OCI-LY3 (cell line): ENCODE data around the gene USP21.
"Not testable (repeated sequence)": the region's sequence is repeated elsewhere in the genome, so short reads cannot be mapped to it uniquely, and the experiment has no call there.

ENCODE experiments used
- H2AFZ ChIP-seq: fragments of 200-600, 300-600 bp; shearing (Covaris generic); 2 replicates; pipeline ENCODE4 v1.6.0; 2014; ENCODE audit warnings: antibody characterized with exemption, low read depth, low read length
- H3K27ac ChIP-seq: fragments of 200-600, 300-600 bp; sonication (generic); 2 replicates; pipeline ENCODE4 v1.5.1; 2014; ENCODE audit warnings: mild to moderate bottlenecking, low read length, moderate library complexity, mixed read lengths
- H3K27me3 ChIP-seq: fragments of 200-600, 300-600 bp; sonication (generic); 2 replicates; pipeline ENCODE4 v1.6.1; 2014; ENCODE audit warnings: low read depth, low read length, mixed read lengths
- H3K36me3 ChIP-seq: fragments of 200-600, 300-600 bp; sonication (generic); replicated peaks from 2 replicates; pipeline ENCODE3; 2014; ENCODE audit warnings: low read depth, low read length, mixed read lengths
- H3K4me1 ChIP-seq: fragments of 300-600, 200-600 bp; sonication (generic); 2 replicates; pipeline ENCODE4 v1.6.1; 2014; ENCODE audit warnings: low read length, mixed read lengths
- H3K4me2 ChIP-seq: fragments of 200-600, 300-600 bp; sonication (generic); 2 replicates; pipeline ENCODE4 v1.6.1; 2014; ENCODE audit warnings: low read length, mixed read lengths
- H3K4me3 ChIP-seq: fragments of 300-600, 200-600 bp; sonication (generic); 2 replicates; pipeline ENCODE4 v1.5.1; 2014; ENCODE audit warnings: antibody characterized with exemption, mild to moderate bottlenecking, low read length, moderate library complexity
- H3K79me2 ChIP-seq: fragments of 300-600, 200-600 bp; shearing (Covaris generic); 2 replicates; pipeline ENCODE4 v1.6.1; 2014; ENCODE audit warnings: mild to moderate bottlenecking, low read length, mixed read lengths
- H3K9ac ChIP-seq: fragments of 300-600, 200-600 bp; shearing (Covaris generic); 2 replicates; pipeline ENCODE4 v1.6.0; 2014; ENCODE audit warnings: mild to moderate bottlenecking, low read length, moderate library complexity
- H3K9me3 ChIP-seq: fragments of 200-600, 300-600 bp; shearing (Covaris generic); 2 replicates; pipeline ENCODE4 v1.6.1; 2014; ENCODE audit warnings: low read length, mixed read lengths; ENCODE audit not compliant: insufficient read depth
- H4K20me1 ChIP-seq: fragments of 200-600, 300-600 bp; sonication (generic); 2 replicates; pipeline ENCODE4 v1.6.1; 2016; ENCODE audit warnings: low read length, mixed read lengths; ENCODE audit not compliant: insufficient read depth
- EZH2phosphoT487 ChIP-seq: fragments of 200-600 bp; shearing (Covaris generic); IDR thresholded peaks from 2 replicates; pipeline ENCODE4 v1.6.1; 2018; ENCODE audit warnings: antibody characterized with exemption, mixed run types, low read depth
- TF ChIP-seq, protein P1 (sequence below): fragments of 200-600, 300-600 bp; sonication (generic); IDR thresholded peaks from 2 replicates; pipeline ENCODE4 v1.5.1; 2014; ENCODE audit warnings: antibody characterized with exemption, low read length, low read depth

The USP21 gene

DNA sequence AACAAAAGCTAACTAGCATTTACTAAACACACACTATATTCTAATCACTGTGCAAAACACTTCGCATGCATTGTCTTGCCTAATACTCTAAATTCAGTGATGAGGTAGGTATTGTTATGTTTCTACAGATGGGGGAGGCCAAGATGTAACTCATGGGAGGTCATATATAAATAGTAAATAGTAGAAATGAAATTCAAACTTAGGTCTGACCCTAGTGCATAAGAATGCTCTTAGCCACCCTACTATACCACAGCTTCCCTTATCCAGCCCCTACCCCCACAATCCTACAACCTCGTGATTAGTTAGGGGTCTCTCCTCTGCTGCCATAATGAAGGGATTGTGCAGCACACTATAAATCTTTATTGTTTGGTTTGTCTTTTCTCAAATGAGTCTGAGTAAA, 44.7 kb upstream of the USP21 start:
- no peak overlapping the region for H2AFZ ChIP-seq
- TF ChIP-seq, protein P1, sequence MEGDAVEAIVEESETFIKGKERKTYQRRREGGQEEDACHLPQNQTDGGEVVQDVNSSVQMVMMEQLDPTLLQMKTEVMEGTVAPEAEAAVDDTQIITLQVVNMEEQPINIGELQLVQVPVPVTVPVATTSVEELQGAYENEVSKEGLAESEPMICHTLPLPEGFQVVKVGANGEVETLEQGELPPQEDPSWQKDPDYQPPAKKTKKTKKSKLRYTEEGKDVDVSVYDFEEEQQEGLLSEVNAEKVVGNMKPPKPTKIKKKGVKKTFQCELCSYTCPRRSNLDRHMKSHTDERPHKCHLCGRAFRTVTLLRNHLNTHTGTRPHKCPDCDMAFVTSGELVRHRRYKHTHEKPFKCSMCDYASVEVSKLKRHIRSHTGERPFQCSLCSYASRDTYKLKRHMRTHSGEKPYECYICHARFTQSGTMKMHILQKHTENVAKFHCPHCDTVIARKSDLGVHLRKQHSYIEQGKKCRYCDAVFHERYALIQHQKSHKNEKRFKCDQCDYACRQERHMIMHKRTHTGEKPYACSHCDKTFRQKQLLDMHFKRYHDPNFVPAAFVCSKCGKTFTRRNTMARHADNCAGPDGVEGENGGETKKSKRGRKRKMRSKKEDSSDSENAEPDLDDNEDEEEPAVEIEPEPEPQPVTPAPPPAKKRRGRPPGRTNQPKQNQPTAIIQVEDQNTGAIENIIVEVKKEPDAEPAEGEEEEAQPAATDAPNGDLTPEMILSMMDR = no peak
- no peak for TF ChIP-seq EZH2phosphoT487
- H3K27me3 ChIP-seq = no peaks in the 10 kb centered on the region
- H3K4me1 ChIP-seq = peaks cover 31% of the 10 kb centered on the region
- H3K9me3 ChIP-seq = no peaks in the 10 kb centered on the region
- H3K4me3 ChIP-seq = no peak overlapping the region
- H3K4me2 ChIP-seq = no peak overlapping the region
- H3K9ac ChIP-seq = no peak overlapping the region
- H3K79me2 ChIP-seq = peaks cover 98% of the 10 kb centered on the region
- H4K20me1 ChIP-seq = peaks cover 42% of the 10 kb centered on the region
- H3K36me3 ChIP-seq = peaks cover 13% of the 10 kb centered on the region
- no peak overlapping the region for H3K27ac ChIP-seq

DNA sequence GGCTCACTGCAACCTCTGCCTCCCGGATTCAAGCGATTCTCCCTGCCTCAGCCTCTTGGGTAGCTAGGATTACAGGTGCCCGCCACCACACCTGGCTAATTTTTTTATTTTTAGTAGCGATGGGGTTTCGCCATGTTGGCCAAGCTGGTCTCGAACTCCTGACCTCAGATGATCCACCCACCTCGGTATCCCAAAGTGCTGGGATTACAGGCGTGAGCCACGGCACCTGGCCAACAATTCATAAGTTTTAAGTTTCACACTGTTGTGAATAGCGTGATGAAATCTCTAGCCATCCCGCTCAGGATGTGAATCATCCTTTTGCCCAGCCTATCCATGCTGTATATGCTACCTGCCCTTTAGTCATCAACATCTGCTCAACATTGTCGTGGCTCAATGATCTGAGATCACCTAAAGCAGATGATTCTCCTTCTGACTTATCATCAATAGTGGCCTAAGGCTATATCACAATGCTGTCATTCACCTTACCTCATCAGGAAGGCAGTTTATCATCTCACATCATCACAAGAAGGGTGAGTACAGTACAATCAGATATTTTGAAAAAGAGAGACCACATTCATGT, 44.1 kb upstream of the USP21 start:
- no peak for TF ChIP-seq EZH2phosphoT487
- TF ChIP-seq, protein P1 = no peak
- no peak overlapping the region for H3K9ac ChIP-seq
- no peak overlapping the region for H3K27ac ChIP-seq

DNA sequence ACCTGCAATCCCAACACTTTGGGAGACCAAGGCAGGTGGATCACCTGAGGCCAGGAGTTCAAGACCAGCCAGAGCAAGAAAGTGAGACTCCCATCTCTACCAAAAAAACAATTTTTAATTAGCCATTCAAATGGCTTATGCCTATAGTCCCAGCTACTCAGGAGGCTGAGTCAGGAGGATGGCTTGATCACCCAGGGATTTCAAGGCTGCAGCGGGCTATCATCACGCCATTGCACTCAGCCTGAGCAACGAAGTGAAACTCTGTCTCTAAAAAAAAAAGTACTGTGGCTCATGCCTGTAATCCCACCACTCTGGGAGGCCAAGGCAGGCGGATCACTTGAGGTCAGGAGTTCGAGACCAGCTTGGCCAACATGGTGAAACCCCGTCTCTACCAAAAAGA, 43.3 kb upstream of the USP21 start:
- Histone ChIP-seq H3K4me1 (peaks cover 36% of the 10 kb centered on the region), H3K36me3 (peaks cover 24% of the 10 kb centered on the region), H4K20me1 (peaks cover 42% of the 10 kb centered on the region), H3K79me2 (peaks cover 85% of the 10 kb centered on the region)
- H2AFZ ChIP-seq, H3K27me3 ChIP-seq, H3K4me3 ChIP-seq, H3K27ac ChIP-seq, H3K9ac ChIP-seq, H3K4me2 ChIP-seq, H3K9me3 ChIP-seq: not testable (repeated sequence)

More for the DNA sequence above, 44.1 kb upstream of the USP21 start:
- H3K4me3 ChIP-seq = no peak overlapping the region
- H3K79me2 ChIP-seq = peaks cover 92% of the 10 kb centered on the region
- peaks cover 42% of the 10 kb centered on the region for H4K20me1 ChIP-seq
- peaks cover 17% of the 10 kb centered on the region for H3K36me3 ChIP-seq
- no peak overlapping the region for H3K4me2 ChIP-seq
- no peak overlapping the region for H2AFZ ChIP-seq
- no peaks in the 10 kb centered on the region for H3K9me3 ChIP-seq
- H3K4me1 ChIP-seq = peaks cover 36% of the 10 kb centered on the region
- H3K27me3 ChIP-seq = no peaks in the 10 kb centered on the region

DNA sequence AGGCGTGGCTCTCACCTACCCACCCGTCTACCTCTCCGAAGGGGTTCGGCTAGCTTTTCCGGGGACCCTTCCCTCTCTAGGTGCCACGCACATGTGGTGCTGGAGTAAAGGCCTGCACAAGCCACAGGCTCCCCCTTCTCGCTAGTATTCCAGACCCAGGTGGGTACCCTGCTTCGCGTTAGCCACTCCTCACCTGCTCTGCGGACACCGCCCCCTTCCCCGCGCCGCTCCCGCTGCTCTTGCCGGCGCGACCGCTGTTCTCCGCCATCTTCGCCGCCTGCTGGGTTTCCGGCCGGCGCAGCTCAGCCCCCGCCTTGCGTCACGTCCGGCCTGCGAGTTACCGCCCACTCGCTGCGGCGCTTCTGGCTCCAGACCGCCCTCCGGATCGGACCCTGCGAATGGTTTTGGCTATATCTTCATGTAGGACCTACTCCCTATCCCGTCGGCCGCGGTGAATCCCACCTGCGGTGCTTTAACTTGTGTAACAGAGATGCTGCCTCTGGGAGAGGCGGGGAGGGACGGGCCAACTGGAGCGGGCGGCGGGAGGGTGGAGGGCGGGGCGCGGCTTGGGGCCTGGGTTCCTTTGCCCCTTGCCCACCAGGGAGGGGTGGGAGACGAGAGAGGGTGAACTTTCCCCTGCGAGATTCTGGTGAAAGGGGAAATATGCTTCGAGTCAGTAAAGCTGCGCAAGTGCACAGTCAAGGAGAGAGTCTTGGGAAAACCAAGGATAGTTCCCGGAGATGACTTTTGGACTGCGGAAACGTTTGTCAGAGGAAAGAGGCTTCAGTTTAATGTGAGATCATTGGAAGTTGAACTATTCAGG, 41.3 kb upstream of the USP21 start, which contains the start of the genes NIT1 and PFDN2:
NIT1 (plus strand) TSS at position 347 of the 823 bp plus-strand sequence; CDS start at position 419, 72 bp downstream.
PFDN2 (minus strand) TSS at position 279 of the 823 bp plus-strand sequence; CDS start at position 268, 11 bp downstream.
- Histone ChIP-seq H4K20me1 (peaks cover 24% of the 10 kb centered on the region), H3K36me3 (peaks cover 43% of the 10 kb centered on the region), H3K4me2 (peak within 1 kb of the TSS; percentile 86), H3K9ac (peak within 1 kb of the TSS; percentile 86), H3K9me3 (no peaks in the 10 kb centered on the region), H3K4me1 (peaks cover 38% of the 10 kb centered on the region), H3K79me2 (peaks cover 69% of the 10 kb centered on the region), H3K27me3 (no peaks in the 10 kb centered on the region), H3K4me3 (peak within 1 kb of the TSS; percentile 88), H3K27ac (peak within 1 kb of the TSS; percentile 61), H2AFZ (peak within 1 kb of the TSS; percentile 82; the same call in 1 of the 2 replicates)
- no peak for TF ChIP-seq EZH2phosphoT487
